ENCODE results near the gene GLIS1. TPM values are rescaled to one million over a fixed set of nuclear protein-coding genes. Genes with fewer than 3 reads are reported as not detected.
"Not testable (repeated sequence)": the region's sequence is repeated elsewhere in the genome, so short reads cannot be mapped to it uniquely, and the experiment has no call there.

GLIS1 gene
- polyA plus RNA-seq, 1 donor from 2014 or later, result not detected

DNA sequence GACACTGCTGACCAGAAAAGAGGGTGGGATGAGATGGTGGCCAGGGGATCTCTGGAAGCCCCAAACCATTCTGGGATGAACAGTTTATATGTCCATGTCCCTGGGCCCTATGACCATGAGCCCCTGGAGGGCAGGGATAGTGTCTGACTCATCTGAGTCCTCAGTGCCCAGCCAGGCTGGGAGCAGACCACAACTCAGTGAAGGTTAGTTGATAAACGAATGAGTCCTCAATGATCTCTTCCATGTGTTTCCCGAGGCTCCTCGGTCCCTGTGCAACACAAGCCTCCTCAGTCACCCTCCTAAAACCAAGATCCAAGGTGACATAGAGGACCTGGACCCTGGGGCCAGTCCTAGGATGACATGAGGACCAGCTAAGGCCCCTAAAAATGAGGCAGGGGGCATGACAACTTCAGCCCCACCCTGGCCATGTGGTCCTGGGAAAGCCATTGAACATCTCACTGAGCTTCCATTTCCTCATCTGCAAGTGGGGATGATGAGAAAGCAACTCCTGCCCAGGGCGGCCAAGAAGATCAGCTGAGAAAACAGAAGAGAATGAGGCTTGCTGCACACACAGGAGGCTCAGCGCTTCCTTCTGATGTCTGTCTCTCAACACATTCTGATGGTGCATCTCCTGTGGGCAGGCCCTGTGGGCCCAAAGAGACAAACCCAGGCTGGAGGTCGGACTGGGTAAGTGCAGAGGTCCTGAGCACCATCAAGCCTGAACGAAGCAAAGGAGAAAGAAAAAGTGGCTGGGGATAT, 86.3 kb downstream of the GLIS1 start:
- Histone ChIP-seq H3K79me2 (replicated peaks; ENCODE audit: insufficient read depth, low read length) (no peaks in the 10 kb centered on the region), H2AFZ (ENCODE audit: low read depth, low read length) (no peak overlapping the region), H3K27me3 (ENCODE audit: insufficient read depth, low read depth, low read length) (no peaks in the 10 kb centered on the region), H3K27ac (ENCODE audit: low read length) (no peak overlapping the region), H3K9me2 (ENCODE audit: insufficient read depth, low read length) (no peaks in the 10 kb centered on the region), H3F3A (ENCODE audit: insufficient read depth, low read length, poor library complexity, severe bottlenecking) (no peaks in the 10 kb centered on the region), H3K36me3 (ENCODE audit: insufficient read depth, low read length) (no peaks in the 10 kb centered on the region), H3K4me3 (ENCODE audit: low read length) (no peak overlapping the region), H3K4me2 (ENCODE audit: low read length) (no peak overlapping the region), H3K9me3 (ENCODE audit: low read length) (no peaks in the 10 kb centered on the region), H4K20me1 (ENCODE audit: insufficient read depth) (no peaks in the 10 kb centered on the region), H3K9ac (ENCODE audit: low read length) (no peak overlapping the region)
- TF ChIP-seq EZH2 (IDR thresholded peaks at IDR 0.05; ENCODE audit: borderline replicate concordance, insufficient read depth, low read length, poor library complexity, severe bottlenecking), result no peak

DNA sequence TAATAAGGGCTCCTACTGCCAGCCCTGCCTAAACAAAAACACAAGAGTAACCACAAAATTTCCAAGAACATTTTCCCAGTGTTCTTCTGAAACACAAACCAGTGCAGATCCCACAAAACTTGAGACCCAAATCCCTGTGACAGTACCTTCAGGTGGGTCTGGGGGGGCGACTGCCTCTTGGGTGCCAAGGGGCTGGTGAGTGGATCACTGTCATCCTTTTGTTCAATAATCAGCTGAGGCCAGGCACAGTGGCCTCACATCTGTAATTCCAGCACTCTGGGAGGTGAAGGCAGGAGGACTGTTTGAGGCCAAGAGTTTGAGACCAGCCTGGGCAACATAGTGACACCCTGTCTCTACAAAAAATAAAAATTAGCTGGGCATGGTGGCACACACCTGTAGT, 87.6 kb downstream of the GLIS1 start:
- Histone ChIP-seq H3K27ac (ENCODE audit: low read length) (no peak overlapping the region), H3K4me2 (ENCODE audit: low read length) (no peak overlapping the region), H3K9ac (ENCODE audit: low read length) (no peak overlapping the region), H4K20me1 (ENCODE audit: insufficient read depth) (no peaks in the 10 kb centered on the region), H2AFZ (ENCODE audit: low read depth, low read length) (no peak overlapping the region), H3F3A (ENCODE audit: insufficient read depth, low read length, poor library complexity, severe bottlenecking) (no peaks in the 10 kb centered on the region), H3K79me2 (replicated peaks; ENCODE audit: insufficient read depth, low read length) (no peaks in the 10 kb centered on the region), H3K9me2 (ENCODE audit: insufficient read depth, low read length) (no peaks in the 10 kb centered on the region), H3K9me3 (ENCODE audit: low read length) (no peaks in the 10 kb centered on the region), H3K4me3 (ENCODE audit: low read length) (no peak overlapping the region), H3K27me3 (ENCODE audit: insufficient read depth, low read depth, low read length) (no peaks in the 10 kb centered on the region), H3K36me3 (ENCODE audit: insufficient read depth, low read length) (no peaks in the 10 kb centered on the region)
- TF ChIP-seq, protein P1, sequence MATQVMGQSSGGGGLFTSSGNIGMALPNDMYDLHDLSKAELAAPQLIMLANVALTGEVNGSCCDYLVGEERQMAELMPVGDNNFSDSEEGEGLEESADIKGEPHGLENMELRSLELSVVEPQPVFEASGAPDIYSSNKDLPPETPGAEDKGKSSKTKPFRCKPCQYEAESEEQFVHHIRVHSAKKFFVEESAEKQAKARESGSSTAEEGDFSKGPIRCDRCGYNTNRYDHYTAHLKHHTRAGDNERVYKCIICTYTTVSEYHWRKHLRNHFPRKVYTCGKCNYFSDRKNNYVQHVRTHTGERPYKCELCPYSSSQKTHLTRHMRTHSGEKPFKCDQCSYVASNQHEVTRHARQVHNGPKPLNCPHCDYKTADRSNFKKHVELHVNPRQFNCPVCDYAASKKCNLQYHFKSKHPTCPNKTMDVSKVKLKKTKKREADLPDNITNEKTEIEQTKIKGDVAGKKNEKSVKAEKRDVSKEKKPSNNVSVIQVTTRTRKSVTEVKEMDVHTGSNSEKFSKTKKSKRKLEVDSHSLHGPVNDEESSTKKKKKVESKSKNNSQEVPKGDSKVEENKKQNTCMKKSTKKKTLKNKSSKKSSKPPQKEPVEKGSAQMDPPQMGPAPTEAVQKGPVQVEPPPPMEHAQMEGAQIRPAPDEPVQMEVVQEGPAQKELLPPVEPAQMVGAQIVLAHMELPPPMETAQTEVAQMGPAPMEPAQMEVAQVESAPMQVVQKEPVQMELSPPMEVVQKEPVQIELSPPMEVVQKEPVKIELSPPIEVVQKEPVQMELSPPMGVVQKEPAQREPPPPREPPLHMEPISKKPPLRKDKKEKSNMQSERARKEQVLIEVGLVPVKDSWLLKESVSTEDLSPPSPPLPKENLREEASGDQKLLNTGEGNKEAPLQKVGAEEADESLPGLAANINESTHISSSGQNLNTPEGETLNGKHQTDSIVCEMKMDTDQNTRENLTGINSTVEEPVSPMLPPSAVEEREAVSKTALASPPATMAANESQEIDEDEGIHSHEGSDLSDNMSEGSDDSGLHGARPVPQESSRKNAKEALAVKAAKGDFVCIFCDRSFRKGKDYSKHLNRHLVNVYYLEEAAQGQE (IDR thresholded peaks at IDR 0.05; ENCODE audit: borderline replicate concordance), result no peak
- TF ChIP-seq SMC3 (conservative IDR thresholded peaks at IDR 0.05; ENCODE audit: poor library complexity), result no peak
- TF ChIP-seq EZH2 (IDR thresholded peaks at IDR 0.05; ENCODE audit: borderline replicate concordance, insufficient read depth, low read length, poor library complexity, severe bottlenecking), result no peak

DNA sequence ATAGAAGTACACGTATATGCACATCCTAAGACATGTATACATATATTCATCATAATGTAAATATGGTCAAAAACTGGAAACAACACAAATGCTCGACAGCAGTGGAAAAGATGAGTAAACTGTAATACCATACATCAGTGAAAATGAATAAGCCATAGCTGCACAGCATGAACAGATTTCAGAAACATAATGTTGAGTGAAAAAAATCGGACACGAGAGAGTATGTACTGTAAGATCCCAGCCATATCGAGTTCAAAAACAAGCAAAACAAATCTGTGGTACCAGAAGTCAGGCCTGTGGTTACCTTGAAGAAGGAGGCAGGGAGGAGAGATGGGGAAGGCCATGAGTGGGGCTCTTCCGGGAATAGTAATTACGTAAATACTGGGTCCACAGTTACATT, 90.4 kb downstream of the GLIS1 start:
- no peaks in the 10 kb centered on the region for H3K9me3 ChIP-seq (ENCODE audit: low read length)
- H3K9ac ChIP-seq (ENCODE audit: low read length), result no peak overlapping the region
- TF ChIP-seq EP300 (conservative IDR thresholded peaks at IDR 0.05; ENCODE audit: poor library complexity, severe bottlenecking) (no peak), POLR2AphosphoS5 (IDR thresholded peaks at IDR 0.05) (no peak), MXI1 (conservative IDR thresholded peaks at IDR 0.05; ENCODE audit: poor library complexity, severe bottlenecking) (no peak), EZH2 (IDR thresholded peaks at IDR 0.05; ENCODE audit: borderline replicate concordance, insufficient read depth, low read length, poor library complexity, severe bottlenecking) (no peak), SMC3 (conservative IDR thresholded peaks at IDR 0.05; ENCODE audit: poor library complexity) (no peak), RAD21 (conservative IDR thresholded peaks at IDR 0.05) (no peak), TAF1 (IDR thresholded peaks at IDR 0.05; ENCODE audit: low read depth) (no peak)
- TF ChIP-seq, protein P1 (IDR thresholded peaks at IDR 0.05; ENCODE audit: borderline replicate concordance), result no peak
- TF ChIP-seq, protein P2, sequence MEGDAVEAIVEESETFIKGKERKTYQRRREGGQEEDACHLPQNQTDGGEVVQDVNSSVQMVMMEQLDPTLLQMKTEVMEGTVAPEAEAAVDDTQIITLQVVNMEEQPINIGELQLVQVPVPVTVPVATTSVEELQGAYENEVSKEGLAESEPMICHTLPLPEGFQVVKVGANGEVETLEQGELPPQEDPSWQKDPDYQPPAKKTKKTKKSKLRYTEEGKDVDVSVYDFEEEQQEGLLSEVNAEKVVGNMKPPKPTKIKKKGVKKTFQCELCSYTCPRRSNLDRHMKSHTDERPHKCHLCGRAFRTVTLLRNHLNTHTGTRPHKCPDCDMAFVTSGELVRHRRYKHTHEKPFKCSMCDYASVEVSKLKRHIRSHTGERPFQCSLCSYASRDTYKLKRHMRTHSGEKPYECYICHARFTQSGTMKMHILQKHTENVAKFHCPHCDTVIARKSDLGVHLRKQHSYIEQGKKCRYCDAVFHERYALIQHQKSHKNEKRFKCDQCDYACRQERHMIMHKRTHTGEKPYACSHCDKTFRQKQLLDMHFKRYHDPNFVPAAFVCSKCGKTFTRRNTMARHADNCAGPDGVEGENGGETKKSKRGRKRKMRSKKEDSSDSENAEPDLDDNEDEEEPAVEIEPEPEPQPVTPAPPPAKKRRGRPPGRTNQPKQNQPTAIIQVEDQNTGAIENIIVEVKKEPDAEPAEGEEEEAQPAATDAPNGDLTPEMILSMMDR (IDR thresholded peaks at IDR 0.05; ENCODE audit: poor library complexity, severe bottlenecking), result no peak
- no peaks in the 10 kb centered on the region for H3K27me3 ChIP-seq (ENCODE audit: insufficient read depth, low read depth, low read length)
- no peak overlapping the region for H3K4me2 ChIP-seq (ENCODE audit: low read length)
- no peaks in the 10 kb centered on the region for H3K36me3 ChIP-seq (ENCODE audit: insufficient read depth, low read length)
- H3F3A ChIP-seq (ENCODE audit: insufficient read depth, low read length, poor library complexity, severe bottlenecking), result no peaks in the 10 kb centered on the region
- H3K79me2 ChIP-seq (replicated peaks; ENCODE audit: insufficient read depth, low read length), result no peaks in the 10 kb centered on the region
- no peak overlapping the region for H2AFZ ChIP-seq (ENCODE audit: low read depth, low read length)
- H4K20me1 ChIP-seq (ENCODE audit: insufficient read depth), result no peaks in the 10 kb centered on the region
- no peak overlapping the region for H3K4me3 ChIP-seq (ENCODE audit: low read length)
- H3K9me2 ChIP-seq (ENCODE audit: insufficient read depth, low read length), result no peaks in the 10 kb centered on the region
- H3K27ac ChIP-seq (ENCODE audit: low read length), result no peak overlapping the region

DNA sequence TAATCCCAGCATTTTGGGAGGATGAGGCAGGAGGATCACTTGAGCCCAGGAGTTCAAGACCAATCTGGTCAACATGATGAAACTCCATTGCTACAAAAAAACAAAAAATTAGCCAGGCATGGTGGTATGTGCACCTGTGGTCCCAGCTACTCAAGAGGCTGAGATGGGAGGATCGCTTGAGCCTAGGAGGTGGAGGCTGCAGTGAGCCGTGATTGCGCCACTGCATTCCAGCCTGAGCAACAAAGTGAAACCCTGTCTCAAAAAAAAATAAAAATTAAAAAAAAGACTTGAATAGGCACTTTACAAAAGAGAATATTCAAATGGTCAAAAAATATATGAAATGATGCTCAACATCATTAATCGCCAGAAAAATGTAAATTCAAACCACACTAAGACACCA, 91.0 kb downstream of the GLIS1 start:
- H3K36me3 ChIP-seq (ENCODE audit: insufficient read depth, low read length); H3K27ac ChIP-seq (ENCODE audit: low read length); H3K9me2 ChIP-seq (ENCODE audit: insufficient read depth, low read length); H4K20me1 ChIP-seq (ENCODE audit: insufficient read depth); H3K9ac ChIP-seq (ENCODE audit: low read length); H3K27me3 ChIP-seq (ENCODE audit: insufficient read depth, low read depth, low read length); H3F3A ChIP-seq (ENCODE audit: insufficient read depth, low read length, poor library complexity, severe bottlenecking); H3K79me2 ChIP-seq (replicated peaks; ENCODE audit: insufficient read depth, low read length); H3K4me3 ChIP-seq (ENCODE audit: low read length); H2AFZ ChIP-seq (ENCODE audit: low read depth, low read length); H3K9me3 ChIP-seq (ENCODE audit: low read length); H3K4me2 ChIP-seq (ENCODE audit: low read length): not testable (repeated sequence)

Data from neural cell (in vitro differentiated cells).